Kidney epithelial cell (primary cell): ENCODE data around the gene SORL1-AS1.

ENCODE experiments used
- DNase-seq: peaks from one replicate; pipeline ENCODE4 v3.0.0-alpha.2; 2010; ENCODE audit warnings: low read depth
- H3K27me3 ChIP-seq: 2 replicates; pipeline ENCODE4 v1.6.0; 2011; ENCODE audit warnings: low read length; ENCODE audit not compliant: control insufficient read depth, insufficient read depth
- H3K36me3 ChIP-seq: 2 replicates; pipeline ENCODE4 v1.5.1; 2011; ENCODE audit warnings: low read length; ENCODE audit not compliant: control insufficient read depth, insufficient read depth
- H3K4me3 ChIP-seq: 2 replicates; pipeline ENCODE4 v1.5.1; 2011; ENCODE audit warnings: low read depth, mild to moderate bottlenecking, control low read depth, low read length
- CTCF ChIP-seq: IDR thresholded peaks from 2 replicates; pipeline ENCODE4 v1.5.1; 2011; ENCODE audit warnings: mild to moderate bottlenecking, moderate library complexity, low read length, control low read depth, inconsistent platforms; ENCODE audit not compliant: insufficient read depth, poor library complexity, severe bottlenecking

SORL1-AS1 gene

GRCh38 chr11:121453589-121454299, 977 bp upstream of the SORL1-AS1 start:
- Histone ChIP-seq H3K36me3 (no peaks in the 10 kb centered on the region), H3K4me3 (no peak overlapping the region), H3K27me3 (peaks cover 9% of the 10 kb centered on the region)
- DNase-seq = no peak
- no peak for TF ChIP-seq CTCF

GRCh38 chr11:121451986-121452608, 670 bp downstream of the SORL1-AS1 start, which contains the start of gene SORL1:
TSS of gene SORL1 (plus strand) at chr11:121452314. CDS start at chr11:121452332, 18 bp downstream.
- Histone ChIP-seq H3K4me3 (peak within 1 kb of the TSS; percentile 68), H3K36me3 (no peaks in the 10 kb centered on the region), H3K27me3 (peaks cover 9% of the 10 kb centered on the region)
- TF ChIP-seq CTCF = peak; percentile 66
- no peak for DNase-seq

- Histone ChIP-seq H3K27me3 (peaks cover 9% of the 10 kb centered on the region), H3K4me3 (peak overlapping the region; percentile 68), H3K36me3 (no peaks in the 10 kb centered on the region)
- DNase-seq = no peak
- TF ChIP-seq CTCF = no peak
These were observed 1.4 kb downstream of the SORL1-AS1 start for GRCh38 chr11:121451178-121451985.

- H3K27me3 ChIP-seq = peaks cover 9% of the 10 kb centered on the region
- no peak overlapping the region for H3K4me3 ChIP-seq
- H3K36me3 ChIP-seq = no peaks in the 10 kb centered on the region
- DNase-seq = no peak
- TF ChIP-seq CTCF = no peak
These were observed 2.4 kb downstream of the SORL1-AS1 start for GRCh38 chr11:121450401-121450800.

- no peak for DNase-seq
- no peak for TF ChIP-seq CTCF
- H3K27me3 ChIP-seq = peaks cover 9% of the 10 kb centered on the region
- H3K36me3 ChIP-seq = no peaks in the 10 kb centered on the region
- no peak overlapping the region for H3K4me3 ChIP-seq
These were observed 3.1 kb downstream of the SORL1-AS1 start for GRCh38 chr11:121449626-121450025.
